ENCODE data around the gene RRBP1.

Gene RRBP1

GRCh38 chr20:17634661-17635331 is 47.2 kb downstream of the RRBP1 start:
- ATAC-seq (ENCODE audit: low read depth) (no peak), DNase-seq (ENCODE audit: low spot score) (no peak)
- peaks cover 84% of the 10 kb centered on the region for H3K36me3 ChIP-seq (ENCODE audit: low read depth)
- no peak for TF ChIP-seq CTCF (IDR thresholded peaks at IDR 0.05; ENCODE audit: poor library complexity, severe bottlenecking)
- no peak overlapping the region for H3K27ac ChIP-seq (ENCODE audit: poor library complexity, severe bottlenecking)
- H3K4me3 ChIP-seq (ENCODE audit: severe bottlenecking), result no peak overlapping the region
- no peaks in the 10 kb centered on the region for H3K9me3 ChIP-seq (ENCODE audit: severe bottlenecking)
- no peaks in the 10 kb centered on the region for H3K27me3 ChIP-seq (ENCODE audit: insufficient read depth, poor library complexity, severe bottlenecking)
- H3K4me1 ChIP-seq (ENCODE audit: insufficient read depth, poor library complexity, severe bottlenecking), result no peaks in the 10 kb centered on the region

GRCh38 chr20:17633850-17634500 is 48.1 kb downstream of the RRBP1 start:
- Histone ChIP-seq H3K36me3 (ENCODE audit: low read depth) (peaks cover 80% of the 10 kb centered on the region), H3K27me3 (ENCODE audit: insufficient read depth, poor library complexity, severe bottlenecking) (no peaks in the 10 kb centered on the region), H3K27ac (ENCODE audit: poor library complexity, severe bottlenecking) (no peak overlapping the region), H3K4me1 (ENCODE audit: insufficient read depth, poor library complexity, severe bottlenecking) (no peaks in the 10 kb centered on the region), H3K4me3 (ENCODE audit: severe bottlenecking) (no peak overlapping the region), H3K9me3 (ENCODE audit: severe bottlenecking) (no peaks in the 10 kb centered on the region)
- TF ChIP-seq CTCF (IDR thresholded peaks at IDR 0.05; ENCODE audit: poor library complexity, severe bottlenecking), result no peak
- ATAC-seq (ENCODE audit: low read depth) (no peak), DNase-seq (ENCODE audit: low spot score) (no peak)

- H3K27ac ChIP-seq (ENCODE audit: poor library complexity, severe bottlenecking), result no peak overlapping the region
- no peak for TF ChIP-seq CTCF (IDR thresholded peaks at IDR 0.05; ENCODE audit: poor library complexity, severe bottlenecking)
Observed at GRCh38 chr20:17633221-17633849, 48.7 kb downstream of the RRBP1 start.

GRCh38 chr20:17631576-17632319 is 50.3 kb downstream of the RRBP1 start:
- DNase-seq (ENCODE audit: low spot score), result no peak
- Histone ChIP-seq H3K27ac (ENCODE audit: poor library complexity, severe bottlenecking) (no peak overlapping the region), H3K9me3 (ENCODE audit: severe bottlenecking) (no peaks in the 10 kb centered on the region), H3K4me1 (ENCODE audit: insufficient read depth, poor library complexity, severe bottlenecking) (no peaks in the 10 kb centered on the region), H3K27me3 (ENCODE audit: insufficient read depth, poor library complexity, severe bottlenecking) (no peaks in the 10 kb centered on the region), H3K36me3 (ENCODE audit: low read depth) (peaks cover 86% of the 10 kb centered on the region), H3K4me3 (ENCODE audit: severe bottlenecking) (no peak overlapping the region)
- no peak for ATAC-seq (ENCODE audit: low read depth)
- TF ChIP-seq CTCF (IDR thresholded peaks at IDR 0.05; ENCODE audit: poor library complexity, severe bottlenecking), result no peak

More at GRCh38 chr20:17633221-17633849, 48.7 kb downstream of the RRBP1 start:
- no peaks in the 10 kb centered on the region for H3K9me3 ChIP-seq (ENCODE audit: severe bottlenecking)
- no peak overlapping the region for H3K4me3 ChIP-seq (ENCODE audit: severe bottlenecking)
- DNase-seq (ENCODE audit: low spot score), result no peak
- H3K27me3 ChIP-seq (ENCODE audit: insufficient read depth, poor library complexity, severe bottlenecking), result no peaks in the 10 kb centered on the region
- ATAC-seq (ENCODE audit: low read depth), result no peak
- H3K36me3 ChIP-seq (ENCODE audit: low read depth), result peaks cover 80% of the 10 kb centered on the region
- no peaks in the 10 kb centered on the region for H3K4me1 ChIP-seq (ENCODE audit: insufficient read depth, poor library complexity, severe bottlenecking)
